ENCODE measurements around the gene PKLR.
A peak's percentile ranks its signal among the peaks of the same experiment; 100 is the strongest.

PKLR gene

DNA sequence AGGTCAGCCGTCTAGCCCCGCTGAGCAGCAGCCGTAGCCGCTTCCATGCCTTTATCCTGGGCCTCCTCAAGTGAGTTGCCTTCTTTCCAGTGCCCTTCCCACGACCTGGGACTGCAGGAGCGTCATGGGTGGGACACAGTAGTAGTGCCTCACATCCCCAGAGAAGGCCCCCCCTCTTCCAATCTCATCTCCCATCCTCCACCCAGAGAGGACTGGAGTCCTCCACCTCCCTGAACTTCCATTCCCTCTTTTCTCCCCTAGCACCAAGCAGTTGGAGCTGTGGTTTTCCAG lies 24.3 kb upstream of the PKLR start:
- TF ChIP-seq, protein P1, sequence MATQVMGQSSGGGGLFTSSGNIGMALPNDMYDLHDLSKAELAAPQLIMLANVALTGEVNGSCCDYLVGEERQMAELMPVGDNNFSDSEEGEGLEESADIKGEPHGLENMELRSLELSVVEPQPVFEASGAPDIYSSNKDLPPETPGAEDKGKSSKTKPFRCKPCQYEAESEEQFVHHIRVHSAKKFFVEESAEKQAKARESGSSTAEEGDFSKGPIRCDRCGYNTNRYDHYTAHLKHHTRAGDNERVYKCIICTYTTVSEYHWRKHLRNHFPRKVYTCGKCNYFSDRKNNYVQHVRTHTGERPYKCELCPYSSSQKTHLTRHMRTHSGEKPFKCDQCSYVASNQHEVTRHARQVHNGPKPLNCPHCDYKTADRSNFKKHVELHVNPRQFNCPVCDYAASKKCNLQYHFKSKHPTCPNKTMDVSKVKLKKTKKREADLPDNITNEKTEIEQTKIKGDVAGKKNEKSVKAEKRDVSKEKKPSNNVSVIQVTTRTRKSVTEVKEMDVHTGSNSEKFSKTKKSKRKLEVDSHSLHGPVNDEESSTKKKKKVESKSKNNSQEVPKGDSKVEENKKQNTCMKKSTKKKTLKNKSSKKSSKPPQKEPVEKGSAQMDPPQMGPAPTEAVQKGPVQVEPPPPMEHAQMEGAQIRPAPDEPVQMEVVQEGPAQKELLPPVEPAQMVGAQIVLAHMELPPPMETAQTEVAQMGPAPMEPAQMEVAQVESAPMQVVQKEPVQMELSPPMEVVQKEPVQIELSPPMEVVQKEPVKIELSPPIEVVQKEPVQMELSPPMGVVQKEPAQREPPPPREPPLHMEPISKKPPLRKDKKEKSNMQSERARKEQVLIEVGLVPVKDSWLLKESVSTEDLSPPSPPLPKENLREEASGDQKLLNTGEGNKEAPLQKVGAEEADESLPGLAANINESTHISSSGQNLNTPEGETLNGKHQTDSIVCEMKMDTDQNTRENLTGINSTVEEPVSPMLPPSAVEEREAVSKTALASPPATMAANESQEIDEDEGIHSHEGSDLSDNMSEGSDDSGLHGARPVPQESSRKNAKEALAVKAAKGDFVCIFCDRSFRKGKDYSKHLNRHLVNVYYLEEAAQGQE (IDR thresholded peaks at IDR 0.05; ENCODE audit: insufficient replicate concordance, low read depth) = no peak
- H3K27me3 ChIP-seq (ENCODE audit: insufficient read depth, poor library complexity, severe bottlenecking) = no peaks in the 10 kb centered on the region
- H3K4me3 ChIP-seq (replicated peaks; ENCODE audit: insufficient read depth, low read length) = peak overlapping the region; percentile 94
- no peak for DNase-seq (ENCODE audit: low read depth in 1 of 2, low spot score in 1 of 2)
- no peak overlapping the region for H3K27ac ChIP-seq (replicated peaks)

DNA sequence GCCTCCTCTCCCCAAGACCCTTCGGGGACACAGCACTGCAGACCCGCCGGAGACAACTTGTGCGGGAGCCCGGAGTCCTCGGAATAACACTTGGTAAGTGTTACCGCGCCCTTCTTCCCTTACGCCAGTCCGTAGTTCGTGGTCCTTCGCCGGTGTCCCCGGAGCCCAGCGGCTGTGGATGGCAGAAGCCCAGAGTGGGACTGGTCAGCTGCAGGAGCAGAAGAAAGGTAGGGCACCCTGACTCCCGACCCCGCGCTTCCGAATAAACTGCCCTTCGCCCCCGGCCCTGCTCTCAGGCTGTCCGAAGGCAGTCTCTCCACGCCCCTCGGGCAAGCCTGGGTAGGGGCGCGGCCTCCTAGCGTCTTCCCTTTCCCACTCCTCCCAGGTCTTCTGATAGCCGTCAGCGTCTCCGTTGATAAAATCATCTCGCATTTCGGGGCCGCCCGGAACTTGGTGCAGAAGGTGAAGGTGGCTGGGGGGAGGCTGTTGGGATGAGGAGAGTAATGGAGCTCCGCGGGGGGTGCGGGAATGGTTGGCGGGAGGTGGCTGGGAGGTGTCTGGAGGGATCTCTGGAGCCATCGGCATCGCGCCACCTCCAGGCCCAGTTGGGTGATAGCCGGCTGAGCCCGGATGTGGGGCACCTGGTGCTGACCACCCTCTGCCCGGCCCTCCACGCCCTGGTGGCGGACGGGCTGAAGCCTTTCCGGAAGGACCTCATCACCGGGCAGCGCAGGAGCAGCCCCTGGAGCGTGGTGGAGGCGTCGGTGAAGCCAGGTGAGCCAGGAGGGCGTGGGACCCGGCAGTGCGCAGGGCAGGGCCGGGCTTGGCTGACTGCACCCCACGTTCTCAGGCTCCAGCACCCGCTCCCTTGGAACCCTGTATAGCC lies 23.7 kb upstream of the PKLR start:
- TF ChIP-seq GABPA (IDR thresholded peaks at IDR 0.05; ENCODE audit: low read depth) = no peak
- TF ChIP-seq, protein P2, sequence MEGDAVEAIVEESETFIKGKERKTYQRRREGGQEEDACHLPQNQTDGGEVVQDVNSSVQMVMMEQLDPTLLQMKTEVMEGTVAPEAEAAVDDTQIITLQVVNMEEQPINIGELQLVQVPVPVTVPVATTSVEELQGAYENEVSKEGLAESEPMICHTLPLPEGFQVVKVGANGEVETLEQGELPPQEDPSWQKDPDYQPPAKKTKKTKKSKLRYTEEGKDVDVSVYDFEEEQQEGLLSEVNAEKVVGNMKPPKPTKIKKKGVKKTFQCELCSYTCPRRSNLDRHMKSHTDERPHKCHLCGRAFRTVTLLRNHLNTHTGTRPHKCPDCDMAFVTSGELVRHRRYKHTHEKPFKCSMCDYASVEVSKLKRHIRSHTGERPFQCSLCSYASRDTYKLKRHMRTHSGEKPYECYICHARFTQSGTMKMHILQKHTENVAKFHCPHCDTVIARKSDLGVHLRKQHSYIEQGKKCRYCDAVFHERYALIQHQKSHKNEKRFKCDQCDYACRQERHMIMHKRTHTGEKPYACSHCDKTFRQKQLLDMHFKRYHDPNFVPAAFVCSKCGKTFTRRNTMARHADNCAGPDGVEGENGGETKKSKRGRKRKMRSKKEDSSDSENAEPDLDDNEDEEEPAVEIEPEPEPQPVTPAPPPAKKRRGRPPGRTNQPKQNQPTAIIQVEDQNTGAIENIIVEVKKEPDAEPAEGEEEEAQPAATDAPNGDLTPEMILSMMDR (IDR thresholded peaks at IDR 0.05; ENCODE audit: insufficient read depth, low read length) = peak; percentile 22
- peak overlapping the region; percentile 87 for H3K27ac ChIP-seq (replicated peaks)
- H3K27me3 ChIP-seq (ENCODE audit: insufficient read depth, poor library complexity, severe bottlenecking) = no peaks in the 10 kb centered on the region
- peak in 1 of 2 experiments; percentile 39 for DNase-seq (ENCODE audit: low read depth in 1 of 2, low spot score in 1 of 2)
- H3K4me3 ChIP-seq (replicated peaks; ENCODE audit: insufficient read depth, low read length) = peak overlapping the region; percentile 94

DNA sequence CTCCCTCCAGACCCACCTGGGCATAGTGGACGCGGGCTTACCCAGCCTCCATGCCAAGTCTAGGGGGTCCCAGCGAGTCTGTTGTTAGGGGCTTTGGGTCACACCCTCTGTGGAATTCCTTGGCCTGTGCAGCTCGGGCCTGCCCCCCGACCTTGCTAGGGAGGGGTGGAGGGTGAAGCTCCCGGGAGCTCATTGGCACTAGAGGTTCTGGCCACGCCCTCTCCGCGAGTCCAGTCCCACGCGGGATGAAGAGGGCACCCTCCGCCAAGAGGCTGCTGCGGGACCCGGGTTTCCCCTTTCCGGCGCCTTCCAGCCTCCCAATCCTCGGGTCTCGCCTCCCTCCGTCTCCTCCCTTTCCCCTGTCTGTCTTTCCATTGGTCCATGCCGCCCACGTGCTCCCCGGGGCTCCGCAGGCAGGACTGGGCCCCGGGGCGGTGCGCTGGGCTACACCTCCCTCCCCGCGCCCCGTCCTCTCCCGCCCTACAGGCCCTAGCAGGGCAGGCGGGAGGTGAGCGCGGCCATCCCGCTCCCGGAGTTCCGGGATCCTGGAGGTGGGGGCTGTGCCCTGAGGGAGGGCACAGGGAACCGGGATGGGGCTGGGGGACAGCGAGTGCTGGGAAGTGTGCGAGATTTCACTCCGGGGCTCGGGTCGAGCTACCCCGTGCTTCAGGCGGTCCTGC lies 22.9 kb upstream of the PKLR start:
- Histone ChIP-seq H3K27ac (replicated peaks) (peak overlapping the region; percentile 87), H3K27me3 (ENCODE audit: insufficient read depth, poor library complexity, severe bottlenecking) (no peaks in the 10 kb centered on the region), H3K4me3 (replicated peaks; ENCODE audit: insufficient read depth, low read length) (peak overlapping the region; percentile 94)
- peak; percentile 97 to 98 for DNase-seq (ENCODE audit: low read depth in 1 of 2, low spot score in 1 of 2)
- no peak for TF ChIP-seq GABPA (IDR thresholded peaks at IDR 0.05; ENCODE audit: low read depth)
- TF ChIP-seq, protein P2 (IDR thresholded peaks at IDR 0.05; ENCODE audit: insufficient read depth, low read length) = no peak
- TF ChIP-seq, protein P1 (IDR thresholded peaks at IDR 0.05; ENCODE audit: insufficient replicate concordance, low read depth) = no peak
- peak; percentile 49 for TF ChIP-seq POLR2AphosphoS5 (IDR thresholded peaks at IDR 0.05; ENCODE audit: low read depth)
- TF ChIP-seq SPI1 (IDR thresholded peaks at IDR 0.05; ENCODE audit: borderline replicate concordance, low read depth) = peak; percentile 60; the same call in 1 of the 2 replicates

DNA sequence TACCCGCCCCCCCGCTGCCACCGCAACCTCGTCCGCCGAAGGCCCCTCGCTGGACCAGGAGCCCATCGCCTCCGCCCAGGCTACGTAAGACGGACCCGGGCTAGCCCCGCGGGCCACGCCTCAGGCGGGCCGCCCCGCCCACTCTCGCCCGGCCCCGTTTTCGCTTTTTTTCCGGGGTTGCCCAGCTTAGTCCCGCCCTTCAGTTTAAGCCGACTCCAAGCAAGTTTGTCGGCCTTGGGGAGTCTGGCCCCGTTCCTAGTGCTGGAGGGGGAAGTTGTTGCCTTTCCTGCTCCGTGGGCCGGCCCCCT lies 22.4 kb upstream of the PKLR start:
- TF ChIP-seq POLR2AphosphoS5 (IDR thresholded peaks at IDR 0.05; ENCODE audit: low read depth) = no peak
- TF ChIP-seq GABPA (IDR thresholded peaks at IDR 0.05; ENCODE audit: low read depth) = no peak
- TF ChIP-seq SPI1 (IDR thresholded peaks at IDR 0.05; ENCODE audit: borderline replicate concordance, low read depth) = no peak
- TF ChIP-seq, protein P2 (IDR thresholded peaks at IDR 0.05; ENCODE audit: insufficient read depth, low read length) = no peak
- TF ChIP-seq, protein P1 (IDR thresholded peaks at IDR 0.05; ENCODE audit: insufficient replicate concordance, low read depth) = no peak
- H3K27ac ChIP-seq (replicated peaks) = peak overlapping the region; percentile 87
- H3K4me3 ChIP-seq (replicated peaks; ENCODE audit: insufficient read depth, low read length) = peak overlapping the region; percentile 94
- no peaks in the 10 kb centered on the region for H3K27me3 ChIP-seq (ENCODE audit: insufficient read depth, poor library complexity, severe bottlenecking)
- DNase-seq (ENCODE audit: low read depth in 1 of 2, low spot score in 1 of 2) = peak; percentile 71 to 88
